ENCODE results near the gene PLEKHG7.

DNA sequence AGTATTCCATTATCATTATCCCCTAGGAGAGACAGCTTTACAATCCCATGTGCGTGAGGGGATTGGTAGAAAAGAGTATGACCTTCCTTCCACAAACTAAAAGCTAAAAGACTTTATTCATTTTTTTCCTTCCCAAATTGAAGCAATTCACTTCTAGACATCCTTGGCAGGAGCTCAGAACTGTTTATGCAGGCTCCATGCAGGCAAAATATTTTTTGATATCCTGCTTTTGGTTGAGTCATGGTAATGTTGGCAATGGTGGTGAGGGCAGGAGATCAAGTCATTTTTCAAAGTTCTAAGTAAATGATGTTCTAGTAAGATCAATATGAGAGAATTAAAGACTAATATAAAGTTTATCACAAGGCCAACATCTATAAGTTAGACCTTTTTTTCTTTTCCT lies 1.3 kb upstream of the PLEKHG7 start:
- TF ChIP-seq CTCF (IDR thresholded peaks at IDR 0.05) (no peak), POLR2A (IDR thresholded peaks at IDR 0.05) (no peak)

All from Peyer's patch (tissue), 4 donors.